TTC549 (cell line): ENCODE results near the gene FARP2.
"Not testable (repeated sequence)": the region's sequence is repeated elsewhere in the genome, so short reads cannot be mapped to it uniquely, and the experiment has no call there.

Experiments used
- FAIRE-seq: peaks from 2 replicates; lab custom pipeline; 2012; peaks lifted over from hg19 to GRCh38; lab: Jason Lieb, UNC

FARP2 gene

GRCh38 chr2:241506793-241507429 lies 150.8 kb downstream of the FARP2 start:
- no peak for FAIRE-seq

GRCh38 chr2:241507430-241508239 lies 151.6 kb downstream of the FARP2 start:
- FAIRE-seq: no peak

GRCh38 chr2:241508240-241509154 lies 152.4 kb downstream of the FARP2 start, which contains the start of gene STK25:
Gene STK25, minus strand, starts transcription at chr2:241508584. Its CDS starts 549 bp downstream, at chr2:241508035.
- peak; percentile 32 for FAIRE-seq

GRCh38 chr2:241509155-241509784 lies 153.2 kb downstream of the FARP2 start:
- no peak for FAIRE-seq

GRCh38 chr2:241511091-241511741 lies 155.1 kb downstream of the FARP2 start:
- FAIRE-seq: no peak

- FAIRE-seq: no peak
Measured at GRCh38 chr2:241514553-241514952, 158.5 kb downstream of the FARP2 start.

GRCh38 chr2:241514986-241515737 lies 159.1 kb downstream of the FARP2 start:
- FAIRE-seq: no peak

GRCh38 chr2:241516520-241516965 lies 160.5 kb downstream of the FARP2 start:
- no peak for FAIRE-seq

- no peak for FAIRE-seq
Measured at GRCh38 chr2:241517297-241517696, 161.2 kb downstream of the FARP2 start.

GRCh38 chr2:241519669-241520068 lies 163.6 kb downstream of the FARP2 start:
- no peak for FAIRE-seq

- FAIRE-seq: no peak
Measured at GRCh38 chr2:241522477-241522876, 166.4 kb downstream of the FARP2 start.

GRCh38 chr2:241525818-241526780 lies 170.0 kb downstream of the FARP2 start:
- not testable (repeated sequence) for FAIRE-seq

GRCh38 chr2:241530571-241530970 lies 174.5 kb downstream of the FARP2 start:
- FAIRE-seq: no peak

GRCh38 chr2:241531161-241531722 lies 175.2 kb downstream of the FARP2 start:
- no peak for FAIRE-seq

GRCh38 chr2:241532168-241532567 lies 176.1 kb downstream of the FARP2 start:
- no peak for FAIRE-seq

GRCh38 chr2:241532733-241533601 lies 176.9 kb downstream of the FARP2 start:
- FAIRE-seq: no peak

- no peak for FAIRE-seq
Measured at GRCh38 chr2:241534293-241534692, 178.2 kb downstream of the FARP2 start.

GRCh38 chr2:241534701-241535375 lies 178.8 kb downstream of the FARP2 start:
- FAIRE-seq: no peak
